GM18868 (cell line): ENCODE measurements around the gene KAT14.
"Not testable (repeated sequence)": the region's sequence is repeated elsewhere in the genome, so short reads cannot be mapped to it uniquely, and the experiment has no call there.

Experiments used
- ATAC-seq: cut with Tn5 transposase; IDR thresholded peaks from one replicate; pipeline ENCODE4 v1.9.1; 2021; ENCODE audit warnings: mild to moderate bottlenecking, moderate library complexity; ENCODE audit not compliant: unreplicated experiment

Gene KAT14

GRCh38 chr20:18137412-18138265, at the start of gene KAT14, which contains the start of gene PET117:
Gene KAT14, plus strand, starts transcription at chr20:18137863. Its CDS starts 4,798 bp downstream, at chr20:18142661.
Gene PET117, plus strand, starts transcription at chr20:18137863. Its CDS starts 93 bp downstream, at chr20:18137956.
- peak; percentile 89 for ATAC-seq

- ATAC-seq, result not testable (repeated sequence)
Measured at GRCh38 chr20:18088298-18088697, 49.4 kb upstream of the KAT14 start.

- not testable (repeated sequence) for ATAC-seq
Measured at GRCh38 chr20:18088841-18089240, 48.8 kb upstream of the KAT14 start.

- no peak for ATAC-seq
Measured at GRCh38 chr20:18090044-18090443, 47.6 kb upstream of the KAT14 start.

- ATAC-seq, result no peak
Measured at GRCh38 chr20:18090477-18090876, 47.2 kb upstream of the KAT14 start.

- ATAC-seq, result no peak
Measured at GRCh38 chr20:18091623-18092022, 46.0 kb upstream of the KAT14 start.

GRCh38 chr20:18092890-18093289, 44.8 kb upstream of the KAT14 start:
- ATAC-seq, result no peak

GRCh38 chr20:18093388-18093787, 44.3 kb upstream of the KAT14 start:
- ATAC-seq, result no peak

GRCh38 chr20:18094191-18094590, 43.5 kb upstream of the KAT14 start:
- ATAC-seq, result no peak

- ATAC-seq, result not testable (repeated sequence)
Measured at GRCh38 chr20:18100569-18100968, 37.1 kb upstream of the KAT14 start.

- no peak for ATAC-seq
Measured at GRCh38 chr20:18101125-18101810, 36.4 kb upstream of the KAT14 start.

- no peak for ATAC-seq
Measured at GRCh38 chr20:18103497-18103896, 34.2 kb upstream of the KAT14 start.

GRCh38 chr20:18108326-18108725, 29.3 kb upstream of the KAT14 start:
- ATAC-seq, result no peak

- not testable (repeated sequence) for ATAC-seq
Measured at GRCh38 chr20:18128574-18128973, 9.1 kb upstream of the KAT14 start.

- ATAC-seq, result no peak
Measured at GRCh38 chr20:18132663-18133062, 5.0 kb upstream of the KAT14 start.

GRCh38 chr20:18133962-18134361, 3.7 kb upstream of the KAT14 start:
- no peak for ATAC-seq

GRCh38 chr20:18138266-18138582, 561 bp downstream of the KAT14 start:
- no peak for ATAC-seq

GRCh38 chr20:18138639-18139583, 1.2 kb downstream of the KAT14 start:
- ATAC-seq, result no peak

- ATAC-seq, result no peak
Measured at GRCh38 chr20:18139832-18140231, 2.2 kb downstream of the KAT14 start.

- no peak for ATAC-seq
Measured at GRCh38 chr20:18144541-18145099, 7.0 kb downstream of the KAT14 start.

- no peak for ATAC-seq
Measured at GRCh38 chr20:18154342-18154741, 16.7 kb downstream of the KAT14 start.
